KMS-11 (cell line): Measurements from ENCODE around the gene SUPT6H.
A peak's percentile ranks its signal among the peaks of the same experiment; 100 is the strongest.

Experiments used
- H2AFZ ChIP-seq: fragments of 200-600 bp; sonication (generic); 2 replicates; pipeline ENCODE4 v1.6.1; 2016; ENCODE audit warnings: antibody characterized with exemption, mixed run types, low read depth
- H3K27ac ChIP-seq: fragments of 200-600 bp; sonication (generic); 2 replicates; pipeline ENCODE4 v1.6.1; 2016; ENCODE audit warnings: mild to moderate bottlenecking, mixed run types
- H3K27me3 ChIP-seq: fragments of 200-600 bp; sonication (generic); 2 replicates; pipeline ENCODE4 v1.6.1; 2017; ENCODE audit warnings: mild to moderate bottlenecking, low read depth, mixed run types, moderate library complexity; ENCODE audit not compliant: insufficient read depth
- H3K36me3 ChIP-seq: fragments of 200-600 bp; sonication (generic); 2 replicates; pipeline ENCODE4 v1.6.1; 2017; ENCODE audit warnings: mild to moderate bottlenecking, mixed run types; ENCODE audit not compliant: insufficient read depth
- H3K4me1 ChIP-seq: fragments of 200-600 bp; sonication (generic); 2 replicates; pipeline ENCODE4 v1.6.1; 2016; ENCODE audit warnings: mild to moderate bottlenecking, low read depth, mixed run types; ENCODE audit not compliant: poor library complexity, severe bottlenecking
- H3K4me2 ChIP-seq: fragments of 200-600 bp; sonication (generic); 2 replicates; pipeline ENCODE4 v1.7.0; 2016; ENCODE audit warnings: mild to moderate bottlenecking, mixed run types
- H3K4me3 ChIP-seq: fragments of 200-600 bp; sonication (generic); IDR thresholded peaks from 2 replicates; pipeline ENCODE4 v1.6.1; 2017; ENCODE audit warnings: low read depth, low read length, mixed read lengths; ENCODE audit not compliant: insufficient read depth
- H3K79me2 ChIP-seq: fragments of 200-600 bp; sonication (generic); 2 replicates; pipeline ENCODE4 v1.6.1; 2016; ENCODE audit warnings: low read depth, mixed run types; ENCODE audit not compliant: insufficient read depth
- H3K9ac ChIP-seq: fragments of 200-600 bp; sonication (generic); 2 replicates; pipeline ENCODE4 v1.6.1; 2016; ENCODE audit warnings: mild to moderate bottlenecking, mixed run types
- H4K20me1 ChIP-seq: fragments of 200-600 bp; sonication (generic); 2 replicates; pipeline ENCODE4 v1.6.1; 2016; ENCODE audit warnings: mild to moderate bottlenecking, mixed run types; ENCODE audit not compliant: insufficient read depth
- CTCF ChIP-seq: fragments of 200-600 bp; sonication (generic); conservative IDR thresholded peaks from 2 replicates; pipeline ENCODE4 v1.6.1; 2017; ENCODE audit warnings: low read depth, mild to moderate bottlenecking, antibody characterized with exemption, low read length, moderate library complexity, mixed read lengths

Gene SUPT6H

DNA sequence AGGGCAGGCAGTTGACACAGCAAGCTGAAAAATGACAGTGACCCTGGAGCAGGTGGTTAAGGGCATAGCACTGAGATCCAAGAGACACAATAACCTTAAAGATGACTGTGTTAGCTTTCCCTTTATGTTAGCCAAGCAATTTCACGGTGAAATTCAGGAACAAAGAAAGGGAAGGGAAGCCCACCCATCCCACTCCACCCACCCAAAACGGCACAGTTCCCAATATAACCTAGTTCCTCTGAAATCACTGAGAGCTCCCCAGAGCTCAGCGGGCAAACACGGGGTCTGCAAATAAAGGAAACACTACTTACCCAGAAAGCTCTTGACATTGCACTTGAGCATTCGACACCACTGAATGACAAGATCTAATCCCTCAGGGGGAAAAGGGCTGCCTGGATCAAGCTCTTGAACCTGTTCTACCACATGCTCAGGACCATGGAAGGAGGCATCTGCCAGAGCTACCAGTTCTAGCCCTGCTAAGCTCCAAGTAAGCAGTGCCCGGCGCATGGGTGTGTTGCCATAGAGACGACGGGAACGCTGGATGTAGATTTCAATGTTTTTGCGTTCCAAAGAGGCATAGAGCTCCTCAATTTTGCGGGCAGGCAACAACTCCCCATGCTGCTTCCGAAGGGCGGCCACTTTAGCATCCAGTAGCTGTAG is 27.7 kb upstream of the SUPT6H start:
- no peak overlapping the region for H3K9ac ChIP-seq
- no peak overlapping the region for H3K27ac ChIP-seq
- H3K4me3 ChIP-seq: no peak overlapping the region
- TF ChIP-seq CTCF: no peak
- no peaks in the 10 kb centered on the region; the same call in 1 of the 2 replicates for H3K79me2 ChIP-seq
- H3K36me3 ChIP-seq: peaks cover 38% of the 10 kb centered on the region; the same call in 1 of the 2 replicates
- H4K20me1 ChIP-seq: peaks cover 6% of the 10 kb centered on the region; the same call in 1 of the 2 replicates
- no peak overlapping the region for H2AFZ ChIP-seq
- H3K27me3 ChIP-seq: no peaks in the 10 kb centered on the region
- no peak overlapping the region for H3K4me2 ChIP-seq
- peaks cover 10% of the 10 kb centered on the region for H3K4me1 ChIP-seq

DNA sequence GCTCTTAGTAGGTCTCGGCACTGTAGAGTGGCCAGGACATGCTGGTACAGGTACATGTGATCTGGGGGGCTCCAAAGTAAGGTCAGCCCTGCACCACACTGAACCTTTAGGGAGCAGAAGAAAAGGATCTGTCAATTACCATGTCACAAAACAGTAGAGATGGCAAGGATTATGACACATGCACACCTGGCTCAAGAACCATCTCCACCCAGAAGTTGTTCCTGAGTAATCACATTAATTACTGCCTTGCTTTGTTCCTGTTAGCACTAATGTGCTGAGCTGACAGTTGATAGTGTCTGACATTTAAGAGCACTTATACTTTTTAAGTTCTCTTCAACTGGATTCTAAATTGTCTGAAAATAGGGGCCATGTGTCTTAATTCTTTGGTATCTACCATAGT is 26.5 kb upstream of the SUPT6H start:
- no peak overlapping the region for H3K4me3 ChIP-seq
- peaks cover 6% of the 10 kb centered on the region; the same call in 1 of the 2 replicates for H4K20me1 ChIP-seq
- peaks cover 46% of the 10 kb centered on the region; the same call in 1 of the 2 replicates for H3K36me3 ChIP-seq
- H3K27ac ChIP-seq: no peak overlapping the region
- no peak overlapping the region for H3K4me2 ChIP-seq
- H3K79me2 ChIP-seq: no peaks in the 10 kb centered on the region; the same call in 1 of the 2 replicates
- no peak for TF ChIP-seq CTCF
- no peaks in the 10 kb centered on the region for H3K27me3 ChIP-seq
- H3K9ac ChIP-seq: no peak overlapping the region
- peaks cover 10% of the 10 kb centered on the region for H3K4me1 ChIP-seq
- H2AFZ ChIP-seq: no peak overlapping the region

- H3K4me3 ChIP-seq: no peak overlapping the region
- H3K27me3 ChIP-seq: no peaks in the 10 kb centered on the region
- no peak overlapping the region for H3K4me2 ChIP-seq
- H4K20me1 ChIP-seq: peaks cover 6% of the 10 kb centered on the region; the same call in 1 of the 2 replicates
- no peak for TF ChIP-seq CTCF
- H3K4me1 ChIP-seq: peaks cover 40% of the 10 kb centered on the region
- no peak overlapping the region for H3K9ac ChIP-seq
- no peak overlapping the region for H2AFZ ChIP-seq
- peaks cover 34% of the 10 kb centered on the region for H3K79me2 ChIP-seq
- H3K27ac ChIP-seq: no peak overlapping the region
- H3K36me3 ChIP-seq: peaks cover 41% of the 10 kb centered on the region; the same call in 1 of the 2 replicates
Measured at GRCh38 chr17:28641579-28641978, 20.4 kb upstream of the SUPT6H start.

- H3K36me3 ChIP-seq: peaks cover 22% of the 10 kb centered on the region; the same call in 1 of the 2 replicates
- peaks cover 42% of the 10 kb centered on the region for H3K4me1 ChIP-seq
- H3K4me3 ChIP-seq: no peak overlapping the region
- H3K27ac ChIP-seq: peak overlapping the region; percentile 25; the same call in 1 of the 2 replicates
- H3K4me2 ChIP-seq: peak overlapping the region; percentile 67
- peak overlapping the region; percentile 63; the same call in 1 of the 2 replicates for H2AFZ ChIP-seq
- peak; percentile 75 for TF ChIP-seq CTCF
- no peaks in the 10 kb centered on the region for H4K20me1 ChIP-seq
- H3K79me2 ChIP-seq: peaks cover 34% of the 10 kb centered on the region
- H3K9ac ChIP-seq: peak overlapping the region; percentile 58; the same call in 1 of the 2 replicates
- no peaks in the 10 kb centered on the region for H3K27me3 ChIP-seq
Measured at GRCh38 chr17:28643983-28644786, 17.8 kb upstream of the SUPT6H start.
